GM13976 (cell line): ENCODE results near the gene POLR3E.

ENCODE experiments used
- DNase-seq: peaks from one replicate; pipeline ENCODE4 v3.0.0; 2012; ENCODE audit warnings: low spot score
- in situ Hi-C: fragments of 300-500 bp; cut with MboI; formaldehyde crosslinking; loops from one replicate; pipeline ENCODE4 v1.12.0; 2022; ENCODE audit warnings: low sequenced_read_pairs, mixed read lengths, inconsistent platforms; ENCODE audit not compliant: unreplicated experiment
- TF ChIP-seq, protein P1 (sequence below): IDR thresholded peaks from 2 replicates; pipeline ENCODE4 v1.5.1; 2012; ENCODE audit warnings: borderline replicate concordance, mild to moderate bottlenecking; ENCODE audit not compliant: insufficient read depth; ENCODE audit errors: extremely low read depth, missing control alignments, control extremely low read depth

POLR3E gene

DNA sequence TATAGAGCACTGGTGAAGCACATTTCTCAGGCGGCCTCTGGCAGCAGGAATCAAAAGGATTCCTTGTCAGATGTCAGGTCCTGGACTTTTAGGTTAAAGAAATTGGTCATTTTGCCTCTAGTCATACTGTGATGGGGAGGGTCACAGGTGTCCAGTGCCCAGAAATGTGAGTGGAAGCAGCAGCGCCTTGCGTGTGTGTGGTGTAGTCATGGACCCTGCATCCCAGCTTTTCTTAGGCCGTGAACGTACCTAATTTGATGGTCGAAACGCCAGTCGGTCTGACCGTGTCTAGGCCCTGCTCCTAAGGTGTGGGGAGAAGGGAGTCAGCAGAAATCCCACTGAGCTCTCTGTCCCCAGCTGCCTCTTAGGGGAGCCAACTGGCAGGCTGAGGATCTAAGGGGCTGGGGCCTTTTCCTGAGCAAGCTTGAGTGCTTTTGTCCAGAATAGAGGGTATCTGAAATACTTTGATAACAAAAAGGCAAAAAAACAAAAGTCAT, 32.0 kb downstream of the POLR3E start:
- TF ChIP-seq, protein P1, sequence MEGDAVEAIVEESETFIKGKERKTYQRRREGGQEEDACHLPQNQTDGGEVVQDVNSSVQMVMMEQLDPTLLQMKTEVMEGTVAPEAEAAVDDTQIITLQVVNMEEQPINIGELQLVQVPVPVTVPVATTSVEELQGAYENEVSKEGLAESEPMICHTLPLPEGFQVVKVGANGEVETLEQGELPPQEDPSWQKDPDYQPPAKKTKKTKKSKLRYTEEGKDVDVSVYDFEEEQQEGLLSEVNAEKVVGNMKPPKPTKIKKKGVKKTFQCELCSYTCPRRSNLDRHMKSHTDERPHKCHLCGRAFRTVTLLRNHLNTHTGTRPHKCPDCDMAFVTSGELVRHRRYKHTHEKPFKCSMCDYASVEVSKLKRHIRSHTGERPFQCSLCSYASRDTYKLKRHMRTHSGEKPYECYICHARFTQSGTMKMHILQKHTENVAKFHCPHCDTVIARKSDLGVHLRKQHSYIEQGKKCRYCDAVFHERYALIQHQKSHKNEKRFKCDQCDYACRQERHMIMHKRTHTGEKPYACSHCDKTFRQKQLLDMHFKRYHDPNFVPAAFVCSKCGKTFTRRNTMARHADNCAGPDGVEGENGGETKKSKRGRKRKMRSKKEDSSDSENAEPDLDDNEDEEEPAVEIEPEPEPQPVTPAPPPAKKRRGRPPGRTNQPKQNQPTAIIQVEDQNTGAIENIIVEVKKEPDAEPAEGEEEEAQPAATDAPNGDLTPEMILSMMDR, result no peak
- no peak for DNase-seq
- in situ Hi-C loops, result loop anchor here (10.0 to 25.0 kb wide), 2 partner anchors 1024 to 1142 kb away; no protein-coding TSS in a partner anchor

DNA sequence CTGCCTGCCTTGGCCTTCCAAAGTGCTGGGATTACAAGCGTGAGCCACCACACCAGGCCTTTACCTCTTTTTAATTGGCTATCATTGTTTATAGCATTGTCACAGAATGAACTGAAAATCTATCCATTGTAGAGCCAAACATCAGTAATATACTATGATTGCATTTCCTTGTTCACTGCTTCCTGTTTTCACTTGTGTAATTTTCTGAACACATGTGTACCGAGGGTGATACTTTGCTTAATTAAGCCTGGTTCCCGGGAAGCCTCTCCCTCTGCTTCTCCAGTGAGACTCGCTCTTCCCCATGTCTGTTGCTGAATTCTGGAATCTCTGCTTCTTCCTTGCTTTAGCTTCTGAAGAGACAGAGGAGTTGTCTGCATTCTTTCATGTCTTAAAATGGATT, 33.1 kb downstream of the POLR3E start:
- TF ChIP-seq, protein P1, result no peak
- DNase-seq, result no peak
- in situ Hi-C loops, result loop anchor here (10.0 to 25.0 kb wide), 2 partner anchors 94 to 1143 kb away; no protein-coding TSS in a partner anchor

DNA sequence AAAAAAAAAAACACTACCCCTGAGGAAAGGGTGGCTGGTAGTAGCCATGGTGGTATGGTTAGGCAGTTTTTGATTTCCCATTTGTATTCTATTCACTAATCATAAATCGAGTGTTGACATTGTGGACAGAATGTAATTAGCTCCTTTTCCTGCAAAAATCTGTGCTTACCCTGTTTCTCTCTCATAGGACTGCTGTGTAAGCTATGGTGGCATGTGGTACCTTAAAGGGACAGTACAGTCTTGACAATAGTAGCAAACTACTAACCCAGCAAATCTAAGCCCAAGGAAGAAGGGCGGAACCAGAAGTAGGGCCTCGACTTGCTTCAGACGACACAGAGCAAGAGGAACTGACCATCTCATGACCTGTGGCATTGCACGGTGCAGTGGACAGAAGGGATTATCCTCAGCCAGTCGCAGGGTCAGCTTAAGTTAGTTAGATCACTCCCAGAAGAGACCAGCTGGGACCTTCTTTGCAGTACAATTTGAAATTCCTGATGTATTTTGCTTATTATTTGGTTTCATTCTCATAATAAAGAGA, 36.3 kb downstream of the POLR3E start:
- TF ChIP-seq, protein P1, result no peak
- in situ Hi-C loops, result loop anchor here (10.0 to 25.0 kb wide), 2 partner anchors 91 to 1146 kb away; no protein-coding TSS in a partner anchor
- DNase-seq, result no peak

- DNase-seq, result no peak
- TF ChIP-seq, protein P1, result no peak
- in situ Hi-C loops, result loop anchor here (10.0 to 25.0 kb wide), 2 partner anchors 89 to 1148 kb away; no protein-coding TSS in a partner anchor
Observed at GRCh38 chr16:22335668-22336246, 38.5 kb downstream of the POLR3E start.

DNA sequence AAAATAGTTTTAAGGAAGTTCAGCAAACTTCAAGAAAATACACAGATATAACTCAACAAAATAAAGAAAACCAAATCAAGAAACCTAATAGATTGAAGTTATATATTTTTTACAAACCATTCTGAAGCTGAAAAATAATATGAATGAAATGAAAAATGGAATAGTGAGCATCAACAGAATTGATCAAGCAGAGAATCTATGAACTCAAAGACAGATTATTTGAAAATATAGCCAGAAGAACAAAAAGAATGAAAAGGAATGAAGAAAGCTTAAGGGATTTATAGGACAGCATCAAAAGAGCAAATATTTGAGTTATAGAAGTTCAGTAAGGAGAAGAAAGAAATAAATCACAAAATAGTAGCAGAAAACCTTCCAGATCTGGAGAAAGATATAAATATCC, 39.4 kb downstream of the POLR3E start:
- TF ChIP-seq, protein P1, result no peak
- no peak for DNase-seq
- in situ Hi-C loops, result loop anchor here (10.0 to 25.0 kb wide), 2 partner anchors 88 to 1149 kb away; no protein-coding TSS in a partner anchor

DNA sequence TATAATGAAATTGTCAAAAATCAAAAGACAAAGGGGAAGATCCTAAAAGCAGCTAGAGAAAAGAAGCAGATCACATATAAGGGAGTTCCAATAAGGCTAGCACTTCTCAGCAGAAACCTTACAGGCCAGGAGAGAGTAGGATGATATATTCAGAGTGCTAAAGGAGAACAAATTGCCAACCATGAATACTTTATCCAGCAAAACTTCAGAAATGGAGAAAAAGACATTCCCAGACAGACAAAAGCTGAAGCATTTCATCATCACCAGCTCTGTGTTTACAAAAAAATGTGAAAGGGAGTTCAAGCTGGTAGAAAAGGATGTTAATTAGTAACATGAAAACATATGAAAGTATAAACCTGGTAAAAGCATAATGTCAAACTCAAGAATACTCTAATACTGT, 39.8 kb downstream of the POLR3E start:
- TF ChIP-seq, protein P1, result no peak
- no peak for DNase-seq
- in situ Hi-C loops, result loop anchor here (10.0 to 25.0 kb wide), 2 partner anchors 88 to 1150 kb away; no protein-coding TSS in a partner anchor
